Gastroesophageal sphincter (tissue), 3 donors: ENCODE results near the gene EPO.

Source experiments
- CTCF ChIP-seq, 4 experiments: fragments of 200-600 bp in 2 of 4; fragments of 450-650 bp in 2 of 4; sonication (generic) in 1 of 4; IDR thresholded peaks; one replicate each; pipeline ENCODE4 v1.5.1; 2017 to 2019; ENCODE audit warnings: antibody characterized with exemption in 4 of 4, mild to moderate bottlenecking in 2 of 4, moderate library complexity in 2 of 4
- EP300 ChIP-seq: sonication (generic); formaldehyde crosslinking; IDR thresholded peaks from one replicate; pipeline ENCODE4 v1.6.1; 2017; ENCODE audit warnings: antibody characterized with exemption, mild to moderate bottlenecking
- POLR2A ChIP-seq, 2 donors: fragments of 450-650 bp; IDR thresholded peaks; one replicate each; pipeline ENCODE4 v1.6.1; 2017; ENCODE audit warnings: antibody characterized with exemption in 2 of 2, mild to moderate bottlenecking in 2 of 2, moderate library complexity in 1 of 2
- POLR2AphosphoS5 ChIP-seq: sonication (generic); formaldehyde crosslinking; IDR thresholded peaks from one replicate; pipeline ENCODE4 v1.6.1; 2017; ENCODE audit warnings: antibody characterized with exemption

GRCh38 chr7:100685049-100685605, 35.1 kb upstream of the EPO start:
- TF ChIP-seq CTCF (IDR thresholded peaks at IDR 0.05) (no peak), POLR2A (IDR thresholded peaks at IDR 0.05) (no peak), EP300 (no peak), POLR2AphosphoS5 (no peak)
